EL (cell line): ENCODE measurements around the gene ZBTB46.

Experiments used
- DNase-seq: peaks from one replicate; pipeline ENCODE4 v3.0.0-alpha.2; 2016

The ZBTB46 gene

GRCh38 chr20:63702036-63702665 lies 128.9 kb downstream of the ZBTB46 start:
- no peak for DNase-seq

- DNase-seq, result peak; percentile 1
Observed at GRCh38 chr20:63701329-63702035, 129.6 kb downstream of the ZBTB46 start.

- DNase-seq, result peak; percentile 2
Observed at GRCh38 chr20:63701051-63701328, 130.1 kb downstream of the ZBTB46 start.

GRCh38 chr20:63700199-63701050 lies 130.6 kb downstream of the ZBTB46 start:
- peak; percentile 0 for DNase-seq

- DNase-seq, result peak; percentile 8
Observed at GRCh38 chr20:63699466-63700198, 131.4 kb downstream of the ZBTB46 start.

- DNase-seq, result peak; percentile 93
Observed at GRCh38 chr20:63698739-63699465, 132.2 kb downstream of the ZBTB46 start.

GRCh38 chr20:63697868-63698545 lies 133.1 kb downstream of the ZBTB46 start:
- no peak for DNase-seq

- no peak for DNase-seq
Observed at GRCh38 chr20:63697357-63697867, 133.7 kb downstream of the ZBTB46 start.

- no peak for DNase-seq
Observed at GRCh38 chr20:63696628-63697356, 134.3 kb downstream of the ZBTB46 start, which contains the start of gene TNFRSF6B. Gene TNFRSF6B (plus strand): TSS chr20:63696652. CDS start chr20:63696768, 116 bp downstream.

GRCh38 chr20:63696306-63696627 lies 134.8 kb downstream of the ZBTB46 start:
- no peak for DNase-seq

GRCh38 chr20:63695424-63696305 lies 135.4 kb downstream of the ZBTB46 start:
- no peak for DNase-seq

GRCh38 chr20:63694584-63695423 lies 136.3 kb downstream of the ZBTB46 start:
- no peak for DNase-seq

GRCh38 chr20:63693733-63694583 lies 137.1 kb downstream of the ZBTB46 start:
- no peak for DNase-seq
